GM12864 (cell line): ENCODE data around the gene MKRN2OS.

Experiments used
- DNase-seq: peaks from one replicate; pipeline ENCODE4 v3.0.0-alpha.2; 2011; ENCODE audit warnings: low read depth
- H3K4me3 ChIP-seq: 2 replicates; pipeline ENCODE4 v1.5.1; 2011; ENCODE audit warnings: mild to moderate bottlenecking, low read depth, low read length, control low read depth
- CTCF ChIP-seq: IDR thresholded peaks from 2 replicates; pipeline ENCODE4 v1.5.1; 2011; ENCODE audit warnings: low read depth, mild to moderate bottlenecking, moderate library complexity, low read length, control low read depth, inconsistent platforms; ENCODE audit errors: missing control alignments

MKRN2OS gene

GRCh38 chr3:12545473-12545791, at the start of gene MKRN2OS:
Gene MKRN2OS, minus strand, starts transcription at chr3:12545499. Its CDS starts 35 bp downstream, at chr3:12545464.
- TF ChIP-seq CTCF = no peak
- no peak for DNase-seq
- H3K4me3 ChIP-seq = no peak within 1 kb of the TSS

GRCh38 chr3:12593473-12593872, 48.2 kb upstream of the MKRN2OS start:
- no peak overlapping the region for H3K4me3 ChIP-seq
- no peak for DNase-seq

GRCh38 chr3:12591997-12592715, 46.9 kb upstream of the MKRN2OS start:
- DNase-seq = no peak
- no peak for TF ChIP-seq CTCF
- H3K4me3 ChIP-seq = no peak overlapping the region

More at GRCh38 chr3:12593473-12593872, 48.2 kb upstream of the MKRN2OS start:
- TF ChIP-seq CTCF = no peak

GRCh38 chr3:12591456-12591855, 46.2 kb upstream of the MKRN2OS start:
- H3K4me3 ChIP-seq = no peak overlapping the region
- no peak for TF ChIP-seq CTCF
- DNase-seq = no peak

- no peak for TF ChIP-seq CTCF
- no peak overlapping the region for H3K4me3 ChIP-seq
- DNase-seq = no peak
Observed at GRCh38 chr3:12590096-12590495, 44.8 kb upstream of the MKRN2OS start.

GRCh38 chr3:12588039-12589009, 43.0 kb upstream of the MKRN2OS start:
- DNase-seq = no peak
- no peak overlapping the region for H3K4me3 ChIP-seq
- no peak for TF ChIP-seq CTCF
